ENCODE data around the gene RAB31. TPM values are rescaled to one million over a fixed set of nuclear protein-coding genes. Genes with fewer than 3 reads are reported as not detected.
"Not testable (repeated sequence)": the region's sequence is repeated elsewhere in the genome, so short reads cannot be mapped to it uniquely, and the experiment has no call there.

Gene RAB31
- total RNA-seq, 2 donors from 2014 or later: 0.42 to 0.82 TPM

- Mint-ChIP-seq H3K27me3 (ENCODE audit: low read depth) (peaks cover 34% of the 10 kb centered on the region), H3K9me3 (no peaks in the 10 kb centered on the region), H3K27ac (no peak overlapping the region), H3K4me1 (ENCODE audit: low read depth) (no peaks in the 10 kb centered on the region), H3K36me3 (ENCODE audit: insufficient read depth in 2 of 2) (no peaks in the 10 kb centered on the region), H3K4me3 (no peak overlapping the region)
- DNase-seq (no peak), ATAC-seq (replicated peaks in 1 of 2) (no peak)
Measured at GRCh38 chr18:9850309-9850708, 142.2 kb downstream of the RAB31 start.

DNA sequence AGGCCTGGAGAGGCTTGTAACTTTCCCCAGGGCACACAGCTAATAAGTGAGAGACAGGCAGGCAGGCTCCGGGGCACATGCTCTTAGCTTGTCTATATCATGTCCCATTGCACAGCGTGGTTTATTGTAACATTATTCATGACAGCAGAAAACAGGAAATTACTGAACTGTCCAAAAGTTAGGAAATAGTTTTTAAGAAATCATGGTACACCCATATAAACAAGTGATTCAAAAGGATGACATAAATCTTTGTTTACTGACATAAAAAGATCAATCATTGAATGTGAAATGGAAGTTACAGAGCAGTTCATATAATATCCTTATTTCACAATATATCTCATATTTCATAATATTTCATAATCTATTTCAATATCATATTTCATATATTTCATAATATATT lies 143.4 kb downstream of the RAB31 start:
- H3K27ac Mint-ChIP-seq: no peak overlapping the region
- H3K27me3 Mint-ChIP-seq (ENCODE audit: low read depth): peaks cover 37% of the 10 kb centered on the region
- H3K4me3 Mint-ChIP-seq: no peak overlapping the region
- ATAC-seq (replicated peaks in 1 of 2) (no peak), DNase-seq (no peak)
- H3K36me3 Mint-ChIP-seq (ENCODE audit: insufficient read depth in 2 of 2): no peaks in the 10 kb centered on the region
- no peaks in the 10 kb centered on the region for H3K9me3 Mint-ChIP-seq
- H3K4me1 Mint-ChIP-seq (ENCODE audit: low read depth): no peaks in the 10 kb centered on the region

GRCh38 chr18:9852266-9853081 lies 144.4 kb downstream of the RAB31 start:
- Mint-ChIP-seq H3K4me3 (no peak overlapping the region), H3K4me1 (ENCODE audit: low read depth) (no peaks in the 10 kb centered on the region), H3K36me3 (ENCODE audit: insufficient read depth in 2 of 2) (no peaks in the 10 kb centered on the region), H3K9me3 (no peaks in the 10 kb centered on the region), H3K27me3 (ENCODE audit: low read depth) (peaks cover 31% of the 10 kb centered on the region), H3K27ac (no peak overlapping the region)
- DNase-seq: no peak
- ATAC-seq (replicated peaks in 1 of 2): no peak

DNA sequence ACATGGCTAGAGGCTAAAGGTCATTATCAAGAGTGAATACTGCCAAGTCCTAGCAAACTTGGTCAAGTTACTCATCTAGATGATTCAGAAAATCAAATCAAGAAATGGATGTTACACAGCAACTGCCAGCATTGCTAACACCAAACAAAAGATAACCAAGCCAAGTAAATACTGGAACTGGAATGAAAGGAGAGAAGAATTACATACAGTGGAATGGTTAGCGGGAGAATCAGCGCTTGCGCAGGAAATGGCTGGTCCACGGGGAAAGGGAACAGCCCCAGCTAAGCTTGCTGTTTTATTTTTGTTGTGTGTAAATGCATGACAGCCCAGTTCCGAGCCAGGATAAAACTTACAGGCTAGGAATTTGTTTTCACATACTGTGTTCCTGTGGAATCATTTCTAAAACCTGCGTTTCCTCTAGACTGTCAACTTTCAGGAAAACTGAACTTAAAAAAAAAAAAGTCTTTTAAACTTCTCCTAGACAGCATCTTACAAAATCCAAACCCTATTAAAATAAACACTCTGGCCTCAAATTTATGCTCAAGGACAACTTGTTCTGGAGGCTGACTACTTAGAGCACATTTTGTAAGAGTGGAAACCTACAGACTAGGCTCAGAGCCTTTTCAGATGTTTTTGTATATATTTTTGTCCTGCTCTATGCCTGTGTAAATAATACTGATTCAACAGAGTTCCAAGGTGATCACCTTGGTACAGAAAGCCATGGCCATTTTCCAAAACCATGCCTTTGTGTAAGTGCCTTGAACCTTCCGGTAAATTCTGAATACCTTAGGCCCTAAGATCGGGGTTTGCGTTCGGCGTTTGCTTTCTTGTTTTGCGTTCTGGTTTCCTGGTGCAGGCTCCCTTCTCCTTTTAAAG lies 146.9 kb downstream of the RAB31 start:
- Mint-ChIP-seq H3K4me3 (no peak overlapping the region), H3K36me3 (ENCODE audit: insufficient read depth in 2 of 2) (no peaks in the 10 kb centered on the region), H3K27ac (no peak overlapping the region), H3K4me1 (ENCODE audit: low read depth) (no peaks in the 10 kb centered on the region), H3K27me3 (ENCODE audit: low read depth) (peaks cover 7% of the 10 kb centered on the region), H3K9me3 (no peaks in the 10 kb centered on the region)
- no peak for ATAC-seq (replicated peaks in 1 of 2)
- no peak for DNase-seq

- H3K27me3 Mint-ChIP-seq (ENCODE audit: low read depth): peaks cover 5% of the 10 kb centered on the region
- no peak for DNase-seq
- H3K36me3 Mint-ChIP-seq (ENCODE audit: insufficient read depth in 2 of 2): no peaks in the 10 kb centered on the region
- no peaks in the 10 kb centered on the region for H3K9me3 Mint-ChIP-seq
- H3K4me3 Mint-ChIP-seq: no peak overlapping the region
- no peak for ATAC-seq (replicated peaks in 1 of 2)
- no peak overlapping the region for H3K27ac Mint-ChIP-seq
- H3K4me1 Mint-ChIP-seq (ENCODE audit: low read depth): no peaks in the 10 kb centered on the region
Measured at GRCh38 chr18:9855681-9856080, 147.6 kb downstream of the RAB31 start.

DNA sequence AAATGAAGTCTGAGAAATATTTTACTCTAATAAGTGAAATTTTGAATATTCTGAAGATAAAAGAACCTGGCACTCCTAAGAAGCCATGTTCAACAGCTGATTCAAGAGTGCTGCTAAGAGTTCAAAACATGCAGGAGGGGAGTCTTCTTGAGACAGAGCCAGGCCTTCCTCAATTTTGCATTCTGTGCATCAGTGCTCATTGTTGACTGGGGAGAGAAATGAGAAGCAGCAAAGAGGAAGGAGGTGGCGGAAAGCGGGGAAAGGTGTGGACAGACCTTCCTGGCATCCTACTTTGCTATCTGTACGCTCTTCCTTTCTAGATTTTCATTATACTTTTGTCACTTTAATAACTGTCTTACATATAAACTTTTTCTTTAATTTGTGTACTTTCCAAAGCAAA lies 148.0 kb downstream of the RAB31 start:
- H3K4me3 Mint-ChIP-seq: no peak overlapping the region
- DNase-seq (no peak), ATAC-seq (replicated peaks in 1 of 2) (no peak)
- peaks cover under 1% of the 10 kb centered on the region for H3K4me1 Mint-ChIP-seq (ENCODE audit: low read depth)
- peaks cover 5% of the 10 kb centered on the region for H3K27me3 Mint-ChIP-seq (ENCODE audit: low read depth)
- no peak overlapping the region for H3K27ac Mint-ChIP-seq
- no peaks in the 10 kb centered on the region for H3K36me3 Mint-ChIP-seq (ENCODE audit: insufficient read depth in 2 of 2)
- H3K9me3 Mint-ChIP-seq: no peaks in the 10 kb centered on the region

DNA sequence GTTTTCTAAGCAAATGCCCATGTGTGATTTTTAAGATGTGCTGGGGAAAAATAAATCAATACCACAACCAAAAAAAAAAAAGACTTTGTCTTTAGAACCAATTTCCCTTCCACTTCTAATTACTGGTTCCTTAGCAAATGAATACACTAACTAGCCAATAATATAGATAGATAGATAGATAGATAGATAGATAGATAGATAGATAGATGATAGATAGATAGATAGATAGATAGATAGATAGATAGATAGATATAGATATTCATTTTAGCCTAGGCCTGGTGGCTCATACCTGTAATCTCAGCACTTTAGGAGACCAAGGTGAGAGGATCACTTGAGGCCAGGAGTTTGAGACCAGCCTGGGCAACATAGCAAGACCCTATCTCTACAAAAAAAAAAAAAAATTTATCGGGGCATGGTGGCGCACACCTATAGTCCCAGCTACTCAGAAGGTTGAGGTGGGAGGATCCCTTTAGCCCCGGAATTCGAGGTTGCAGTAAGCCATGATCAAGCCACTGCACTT lies 149.4 kb downstream of the RAB31 start:
- H3K4me1 Mint-ChIP-seq (ENCODE audit: low read depth): peaks cover 14% of the 10 kb centered on the region
- not testable (repeated sequence) for H3K36me3 Mint-ChIP-seq (ENCODE audit: insufficient read depth in 2 of 2); H3K27me3 Mint-ChIP-seq (ENCODE audit: low read depth); H3K4me3 Mint-ChIP-seq; H3K27ac Mint-ChIP-seq; ATAC-seq (replicated peaks in 1 of 2); H3K9me3 Mint-ChIP-seq; DNase-seq

GRCh38 chr18:9858642-9859041 lies 150.5 kb downstream of the RAB31 start:
- no peaks in the 10 kb centered on the region for H3K36me3 Mint-ChIP-seq (ENCODE audit: insufficient read depth in 2 of 2)
- H3K9me3 Mint-ChIP-seq: peaks cover 0 to 2% of the 10 kb centered on the region in 2 donors
- H3K4me1 Mint-ChIP-seq (ENCODE audit: low read depth): peaks cover 17% of the 10 kb centered on the region

GRCh38 chr18:9859232-9859631 lies 151.1 kb downstream of the RAB31 start:
- DNase-seq (no peak), ATAC-seq (replicated peaks in 1 of 2) (no peak)
- H3K4me3 Mint-ChIP-seq: no peak overlapping the region
- H3K4me1 Mint-ChIP-seq (ENCODE audit: low read depth): peaks cover 17% of the 10 kb centered on the region
- peaks cover 0 to 2% of the 10 kb centered on the region in 2 donors for H3K9me3 Mint-ChIP-seq
- H3K27me3 Mint-ChIP-seq (ENCODE audit: low read depth): peaks cover 9% of the 10 kb centered on the region
- no peak overlapping the region for H3K27ac Mint-ChIP-seq
- no peaks in the 10 kb centered on the region for H3K36me3 Mint-ChIP-seq (ENCODE audit: insufficient read depth in 2 of 2)

More at GRCh38 chr18:9858642-9859041, 150.5 kb downstream of the RAB31 start:
- DNase-seq (no peak), ATAC-seq (replicated peaks in 1 of 2) (no peak)
- Mint-ChIP-seq H3K27ac (no peak overlapping the region), H3K27me3 (ENCODE audit: low read depth) (peaks cover 9% of the 10 kb centered on the region), H3K4me3 (no peak overlapping the region)

- no peak for ATAC-seq (replicated peaks in 1 of 2)
- Mint-ChIP-seq H3K4me1 (ENCODE audit: low read depth) (peaks cover 17% of the 10 kb centered on the region), H3K36me3 (ENCODE audit: insufficient read depth in 2 of 2) (peaks cover 3 to 4% of the 10 kb centered on the region in 2 donors), H3K27me3 (ENCODE audit: low read depth) (peaks cover 14% of the 10 kb centered on the region), H3K27ac (no peak overlapping the region), H3K9me3 (peaks cover 6 to 7% of the 10 kb centered on the region in 2 donors), H3K4me3 (no peak overlapping the region)
- no peak for DNase-seq
Measured at GRCh38 chr18:9860682-9861081, 152.6 kb downstream of the RAB31 start.

DNA sequence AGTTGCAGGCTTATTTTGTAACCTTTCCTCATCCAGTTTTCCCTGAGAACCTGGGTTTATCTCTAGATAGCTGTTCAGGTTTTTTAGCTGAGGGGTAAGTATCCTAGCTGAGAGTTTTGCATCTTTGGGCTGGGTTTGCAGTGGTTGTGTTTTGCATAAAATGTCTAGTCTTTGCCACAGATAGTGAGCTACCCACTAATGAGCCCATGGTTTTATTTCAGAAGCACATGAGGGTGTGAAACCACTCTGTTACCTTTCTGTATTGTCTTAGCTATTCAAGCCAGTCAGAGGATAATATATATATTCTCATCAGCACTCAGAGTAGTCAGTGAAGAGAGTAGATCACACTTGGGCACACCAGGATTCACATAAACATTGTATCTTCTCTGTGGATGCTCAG lies 153.1 kb downstream of the RAB31 start:
- peak in 1 of 2 donors; percentile 29 for ATAC-seq (replicated peaks in 1 of 2)
- no peak for DNase-seq
- Mint-ChIP-seq H3K4me1 (ENCODE audit: low read depth) (peaks cover 17% of the 10 kb centered on the region), H3K9me3 (peaks cover 10 to 12% of the 10 kb centered on the region in 2 donors), H3K27me3 (ENCODE audit: low read depth) (peaks cover 19% of the 10 kb centered on the region), H3K36me3 (ENCODE audit: insufficient read depth in 2 of 2) (peaks cover 8 to 9% of the 10 kb centered on the region in 2 donors), H3K4me3 (no peak overlapping the region), H3K27ac (no peak overlapping the region)

GRCh38 chr18:9861933-9862332 lies 153.8 kb downstream of the RAB31 start:
- H3K4me1 Mint-ChIP-seq (ENCODE audit: low read depth): peaks cover 17% of the 10 kb centered on the region
- H3K36me3 Mint-ChIP-seq (ENCODE audit: insufficient read depth in 2 of 2): peaks cover 10 to 14% of the 10 kb centered on the region in 2 donors
- H3K27ac Mint-ChIP-seq: peak overlapping the region; percentile 68
- peaks cover 16% of the 10 kb centered on the region for H3K27me3 Mint-ChIP-seq (ENCODE audit: low read depth)
- H3K9me3 Mint-ChIP-seq: peaks cover 14 to 18% of the 10 kb centered on the region in 2 donors
- peak; percentile 23 to 37 for DNase-seq
- peak overlapping the region in 1 of 2 donors; percentile 57 for H3K4me3 Mint-ChIP-seq
- peak; percentile 88 to 93 for ATAC-seq (replicated peaks in 1 of 2)

- H3K36me3 Mint-ChIP-seq (ENCODE audit: insufficient read depth in 2 of 2): peaks cover 10 to 15% of the 10 kb centered on the region in 2 donors
- H3K27me3 Mint-ChIP-seq (ENCODE audit: low read depth): peaks cover 16% of the 10 kb centered on the region
- H3K4me1 Mint-ChIP-seq (ENCODE audit: low read depth): peaks cover 17% of the 10 kb centered on the region
- peaks cover 16 to 21% of the 10 kb centered on the region in 2 donors for H3K9me3 Mint-ChIP-seq
- H3K27ac Mint-ChIP-seq: no peak overlapping the region
- H3K4me3 Mint-ChIP-seq: no peak overlapping the region
- ATAC-seq (replicated peaks in 1 of 2) (no peak), DNase-seq (no peak)
Measured at GRCh38 chr18:9862686-9863085, 154.6 kb downstream of the RAB31 start.
